Stimulated activated CD4-positive, alpha-beta T cell treated with anti-CD3 and anti-CD28 coated beads, Interleukin-15, amount 100 ng/mL, for 24 hours (primary cell): ENCODE results near the gene PTPN4.
"Not testable (repeated sequence)": the region's sequence is repeated elsewhere in the genome, so short reads cannot be mapped to it uniquely, and the experiment has no call there.

Experiments used
- DNase-seq: peaks from one replicate; pipeline ENCODE4 v3.0.0-alpha.2; 2020

The PTPN4 gene

DNA sequence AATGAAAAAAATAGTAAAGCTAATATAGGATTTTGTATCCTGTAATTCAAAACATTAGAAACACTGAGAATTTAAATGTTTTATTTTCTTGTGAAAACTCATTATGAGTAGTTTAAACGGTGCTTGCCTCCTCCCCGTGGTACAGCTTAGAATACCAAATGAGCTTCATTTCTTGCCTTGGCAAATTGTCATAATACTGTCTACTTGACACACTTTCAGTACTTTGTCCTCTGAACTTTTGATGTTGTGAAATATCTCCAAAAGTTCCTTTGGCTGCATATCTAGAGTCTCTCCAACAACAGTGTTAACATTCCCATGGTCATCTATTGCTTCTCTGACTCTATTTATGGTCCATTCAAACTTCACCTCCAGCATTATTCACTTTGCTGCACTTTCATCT lies 191.2 kb downstream of the PTPN4 start:
- DNase-seq, result no peak

DNA sequence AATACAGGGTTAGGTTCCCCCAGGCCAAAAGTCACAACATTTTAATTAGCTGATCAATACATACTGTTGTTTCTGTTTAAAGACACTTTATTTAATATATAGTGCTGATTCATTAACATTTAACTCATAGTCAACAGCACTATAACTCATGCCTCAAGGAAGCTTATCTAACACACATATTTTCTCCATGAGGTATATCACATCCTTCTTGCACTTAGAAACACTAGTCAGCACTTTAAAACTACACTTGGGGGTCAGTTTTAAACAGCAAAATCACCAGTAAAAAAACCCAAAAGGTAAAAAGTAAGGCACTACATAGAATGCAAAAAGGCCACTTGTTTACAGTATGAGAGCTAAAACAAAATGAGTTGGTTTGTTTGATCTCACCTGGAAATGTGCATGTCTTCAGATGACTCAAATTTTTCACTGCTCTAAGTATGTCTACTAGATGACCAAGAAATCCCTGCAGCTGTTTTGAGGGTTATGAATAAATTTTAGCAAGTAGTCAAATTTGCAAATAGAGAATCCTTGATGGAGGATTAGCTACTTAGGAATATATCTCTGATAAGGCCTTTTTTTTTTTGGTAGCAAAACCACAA lies 199.0 kb downstream of the PTPN4 start:
- DNase-seq, result no peak

DNA sequence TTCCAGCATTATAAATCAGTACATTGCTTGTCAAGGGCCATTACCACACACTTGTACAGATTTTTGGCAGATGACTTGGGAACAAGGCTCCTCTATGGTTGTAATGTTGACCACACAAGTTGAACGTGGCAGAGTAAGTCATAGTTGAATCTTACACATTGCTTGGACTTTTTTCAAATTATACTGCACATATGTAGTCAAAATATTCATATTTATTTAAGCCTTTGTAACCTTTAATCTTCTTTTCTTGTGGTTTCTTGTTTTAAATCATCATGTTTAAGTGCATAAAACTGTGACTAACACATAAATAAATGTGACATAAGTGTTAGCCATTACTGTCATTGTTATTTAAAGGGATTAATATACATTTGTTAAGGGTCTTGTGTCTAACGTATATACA lies 201.1 kb downstream of the PTPN4 start:
- no peak for DNase-seq

DNA sequence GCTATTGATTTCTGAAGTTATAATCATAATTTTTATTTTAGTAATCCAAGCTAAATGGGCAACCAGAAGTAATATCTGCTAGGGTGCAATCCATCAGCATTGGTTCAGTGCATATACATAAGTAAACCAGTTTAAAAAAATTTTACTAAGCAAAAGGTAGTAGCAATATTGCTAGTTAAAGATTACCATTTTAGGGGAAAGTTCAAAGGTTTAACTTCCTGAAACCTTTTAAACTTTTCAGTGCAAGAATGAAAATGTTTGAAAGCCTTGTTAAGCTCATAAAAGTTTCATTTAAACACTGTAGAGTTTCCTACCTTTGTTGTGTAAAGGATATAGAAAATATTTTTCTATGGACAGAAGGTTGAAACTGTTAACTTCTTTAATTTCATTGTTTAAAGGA lies 222.2 kb downstream of the PTPN4 start:
- no peak for DNase-seq

DNA sequence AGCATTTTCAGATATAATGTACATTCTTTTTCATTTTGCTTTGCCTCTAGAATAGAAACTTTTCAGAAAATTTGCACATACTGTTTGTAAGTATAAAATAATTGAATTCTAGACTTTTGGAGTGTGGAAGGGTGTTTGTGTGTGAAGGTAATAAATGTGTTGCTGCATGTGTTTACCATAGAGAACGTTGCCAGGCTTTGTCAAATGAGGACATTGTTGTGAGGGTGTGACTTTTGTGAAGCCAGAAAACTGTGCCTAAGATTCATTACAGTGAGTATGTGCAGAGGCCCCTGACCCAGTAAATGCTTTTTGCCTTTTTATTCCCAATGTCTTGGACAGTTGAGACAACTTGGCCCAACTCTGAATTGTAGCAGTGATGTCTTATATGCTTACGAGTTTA lies 222.8 kb downstream of the PTPN4 start:
- no peak for DNase-seq

DNA sequence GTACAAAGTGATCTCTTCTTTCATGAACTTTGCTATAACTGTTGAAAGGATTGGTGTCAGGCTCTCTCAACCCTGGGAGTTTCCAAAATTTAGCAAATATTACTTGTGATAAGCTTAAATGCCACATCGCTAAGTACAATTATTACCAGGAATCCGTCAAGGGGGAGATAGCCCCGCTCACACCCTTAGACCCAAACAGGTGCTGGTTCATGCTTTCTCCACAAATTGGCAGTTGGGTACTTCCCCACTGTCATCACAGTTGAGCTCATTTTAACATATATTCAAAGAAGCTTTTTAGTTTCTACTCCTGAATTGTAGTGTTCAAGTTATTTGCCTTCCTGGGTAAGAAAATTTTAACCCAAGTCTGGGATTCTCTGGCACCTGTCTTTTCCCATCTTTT lies 223.4 kb downstream of the PTPN4 start:
- DNase-seq, result no peak

DNA sequence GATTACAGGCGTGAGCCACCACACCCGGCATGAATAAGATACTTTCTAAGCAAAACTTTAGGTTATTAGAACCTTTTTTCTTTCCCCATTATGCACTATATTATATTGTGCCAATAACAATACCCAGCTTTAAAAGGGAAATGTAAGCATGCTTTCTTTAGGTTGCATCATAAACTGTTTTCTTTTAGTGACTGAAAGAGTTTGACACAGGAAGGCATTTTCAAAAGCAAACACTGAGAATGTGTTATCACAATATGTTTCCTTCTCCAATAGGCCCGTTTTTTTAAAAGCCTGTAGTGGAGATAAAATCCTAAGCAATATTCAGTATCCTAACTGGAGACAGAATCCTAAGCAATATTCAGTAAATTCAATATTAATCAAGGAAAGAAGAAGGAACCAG lies 236.4 kb downstream of the PTPN4 start:
- no peak for DNase-seq

DNA sequence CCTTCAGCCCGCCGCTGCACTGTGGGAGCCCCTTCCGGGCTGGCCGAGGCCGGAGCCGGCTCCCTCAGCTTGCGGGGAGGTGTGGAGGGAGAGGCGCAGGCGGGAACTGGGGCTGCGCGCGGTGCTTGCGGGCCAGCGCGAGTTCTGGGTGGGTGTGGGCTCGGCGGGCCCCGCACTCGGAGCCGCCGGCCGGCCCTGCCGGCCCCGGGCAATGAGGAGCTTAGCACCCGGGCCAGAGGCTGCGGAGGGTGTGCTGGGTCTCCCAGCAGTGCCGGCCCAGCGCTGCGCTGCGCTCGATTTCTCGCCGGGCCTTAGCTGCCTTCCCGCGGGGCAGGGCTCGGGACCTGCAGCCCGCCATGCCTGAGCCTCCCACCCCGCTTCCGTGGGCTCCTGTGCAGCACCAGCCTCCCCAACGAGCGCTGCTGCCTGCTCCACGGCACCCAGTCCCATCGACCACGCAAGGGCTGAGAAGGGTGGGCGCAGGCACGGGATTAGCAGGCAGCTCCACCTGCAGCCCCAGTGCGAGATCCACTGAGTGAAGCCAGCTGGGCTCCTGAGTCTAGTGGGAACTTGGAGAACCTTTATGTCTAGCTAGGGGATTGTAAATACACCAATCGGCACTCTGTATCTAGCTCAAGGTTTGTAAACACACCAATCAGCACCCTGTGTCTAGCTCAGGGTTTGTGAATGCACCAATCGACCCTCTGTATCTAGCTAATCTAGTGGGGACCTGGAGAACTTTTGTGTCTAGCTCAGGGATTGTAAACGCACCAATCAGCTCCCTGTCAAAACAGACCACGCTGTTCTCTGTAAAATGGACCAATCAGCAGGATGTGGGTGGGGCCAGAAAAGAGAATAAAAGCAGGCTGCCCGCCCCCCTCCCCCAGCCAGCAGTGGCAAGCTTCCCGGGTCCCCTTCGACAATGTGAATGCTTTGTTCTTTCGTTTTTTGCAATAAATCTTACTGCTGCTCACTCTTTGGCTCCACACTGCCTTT lies 237.5 kb downstream of the PTPN4 start:
- not testable (repeated sequence) for DNase-seq

DNA sequence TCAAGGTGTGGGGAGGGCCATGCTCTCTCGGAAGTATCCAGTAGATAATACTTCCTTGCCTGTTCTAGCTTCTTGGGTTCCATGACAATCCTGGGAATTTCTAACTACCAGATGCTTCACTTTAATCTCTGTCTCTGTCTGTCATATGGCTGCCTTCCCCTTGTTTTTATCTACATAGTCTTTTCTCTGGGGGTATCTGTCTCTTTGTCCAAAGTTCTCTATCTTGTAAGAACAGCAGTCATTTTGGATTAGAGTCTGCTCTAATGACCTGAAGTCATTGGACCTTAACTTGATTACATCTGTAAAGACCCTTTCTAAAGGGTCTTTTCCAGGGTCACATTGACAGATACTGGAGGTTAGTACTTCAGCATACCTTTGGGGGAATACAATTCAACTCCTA lies 241.7 kb downstream of the PTPN4 start:
- no peak for DNase-seq

DNA sequence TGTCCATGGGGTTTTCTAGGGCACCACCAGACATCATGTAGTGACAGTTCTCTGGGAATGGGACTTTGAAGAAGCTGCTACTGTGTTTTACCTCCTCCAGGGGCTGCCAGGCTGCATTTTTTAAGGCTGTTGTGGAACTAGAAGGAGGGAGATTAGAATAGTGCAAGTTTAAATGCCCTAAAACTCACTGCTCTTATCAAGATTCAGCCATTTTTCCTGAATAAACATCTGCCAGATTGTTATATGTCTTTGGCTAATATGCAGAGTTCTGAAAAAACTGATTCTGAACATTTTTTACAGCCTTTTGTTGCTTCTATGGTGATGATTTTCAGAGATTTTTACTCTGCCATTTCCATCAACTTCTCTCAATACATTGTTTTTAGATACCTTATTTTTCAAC lies 244.5 kb downstream of the PTPN4 start:
- DNase-seq, result no peak

DNA sequence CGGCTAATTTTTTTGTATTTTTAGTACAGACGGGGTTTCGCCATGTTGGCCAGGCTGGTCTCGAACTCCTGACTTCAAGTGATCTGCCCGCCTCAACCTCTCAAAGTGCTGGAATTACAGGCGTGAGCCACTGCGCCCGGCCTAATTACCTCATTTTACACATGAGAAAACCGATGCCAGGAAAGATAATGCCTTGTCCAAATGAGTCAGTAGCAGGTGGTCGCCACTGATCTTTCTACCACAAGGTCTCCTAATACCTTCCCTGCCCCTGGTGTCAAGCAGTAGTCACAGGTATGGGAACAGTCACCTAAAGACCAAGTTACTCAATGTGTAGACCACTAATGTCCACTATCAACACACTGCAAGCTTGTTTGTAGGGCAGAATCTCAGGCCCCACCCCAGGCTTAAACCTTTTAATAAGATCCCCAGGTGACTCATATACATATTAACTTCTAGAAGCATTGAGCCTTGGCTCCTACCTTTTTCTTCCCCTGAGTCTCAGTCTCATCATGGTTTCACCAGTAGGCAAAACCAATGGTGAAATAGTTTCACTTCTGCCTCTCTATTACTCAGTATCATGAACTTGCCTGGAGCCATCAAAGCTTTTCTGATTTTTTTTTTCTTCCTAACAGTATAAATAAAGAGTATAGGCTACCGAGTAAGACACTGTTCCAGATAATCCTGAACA lies 246.3 kb downstream of the PTPN4 start:
- no peak for DNase-seq

DNA sequence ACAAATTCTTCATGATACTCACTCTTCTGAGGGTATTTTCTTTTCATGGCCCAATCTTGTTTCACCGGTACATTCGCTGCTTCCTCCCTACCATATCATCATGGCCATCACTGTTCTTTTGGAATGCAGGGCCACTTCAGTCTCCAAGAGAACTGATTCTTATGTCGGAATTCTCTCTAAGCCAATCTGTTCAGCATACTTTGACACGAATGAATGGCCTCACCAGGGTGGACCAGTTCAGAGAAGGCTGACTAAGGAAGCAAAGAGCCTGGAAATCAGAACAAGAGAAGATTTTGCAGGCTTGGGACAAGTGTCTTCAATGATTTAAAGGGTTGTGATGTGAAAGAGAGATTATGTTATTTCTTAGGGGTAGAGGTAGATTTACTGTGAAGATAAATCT lies 248.1 kb downstream of the PTPN4 start:
- DNase-seq, result no peak

DNA sequence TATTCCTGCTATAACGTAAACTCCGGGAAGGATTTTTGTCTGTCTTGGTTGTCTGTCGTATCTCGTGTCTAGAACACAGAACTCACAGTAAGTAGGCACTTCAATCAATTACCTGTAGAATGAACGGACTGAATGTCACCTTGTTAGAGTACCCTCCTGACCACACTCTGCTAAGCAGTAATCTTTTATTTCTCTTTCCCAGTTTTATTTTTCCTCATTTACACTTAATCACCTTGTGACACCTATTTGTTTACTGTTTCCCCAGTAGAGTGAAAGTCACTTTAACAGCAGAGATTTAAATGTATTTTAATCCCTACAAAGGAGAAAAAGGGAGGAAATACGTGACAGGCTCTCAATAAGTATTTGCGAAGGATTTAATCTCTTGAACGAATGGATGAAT lies 252.6 kb downstream of the PTPN4 start:
- DNase-seq, result no peak

DNA sequence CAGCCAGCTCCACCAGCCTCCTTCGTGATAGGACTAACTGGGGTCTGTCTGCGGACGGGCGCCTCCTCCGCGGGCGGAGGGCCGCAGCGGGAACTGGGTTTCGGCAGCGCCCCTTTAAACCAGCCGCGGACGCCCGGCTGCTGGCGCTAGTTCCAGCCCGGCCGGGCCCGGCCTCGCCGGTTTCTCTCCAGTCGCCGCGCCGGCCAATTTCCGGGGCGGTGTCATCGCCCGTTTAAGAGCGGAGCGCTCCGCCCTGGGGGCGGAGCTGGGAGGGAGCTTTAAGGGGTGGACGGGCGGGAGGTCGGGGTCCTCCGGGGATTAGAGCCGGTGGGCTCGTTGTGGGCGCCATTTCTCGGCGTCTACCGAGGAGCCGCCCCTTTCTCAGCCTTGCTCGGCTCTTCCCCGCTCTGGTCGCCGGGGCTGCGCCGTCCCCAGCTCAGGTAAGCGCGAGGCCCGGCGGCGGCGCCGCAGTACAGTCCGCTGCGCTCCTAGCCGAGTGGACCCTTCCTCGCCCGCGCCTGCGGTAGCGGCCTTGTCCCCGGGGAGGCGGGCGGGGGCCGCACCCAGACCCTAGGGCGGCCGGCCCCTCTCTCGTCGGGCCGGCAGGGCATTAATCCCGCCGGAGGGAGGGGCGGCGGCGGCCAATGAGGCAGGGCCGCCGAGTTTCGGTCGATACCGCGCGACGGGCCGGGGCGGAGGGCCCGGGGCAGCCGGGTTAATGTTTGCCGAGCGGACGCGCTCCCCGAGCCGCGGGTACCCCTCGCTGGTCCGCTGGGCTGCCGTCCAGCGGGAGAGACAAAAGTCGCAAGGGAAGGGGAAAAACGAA lies 253.3 kb downstream of the PTPN4 start, which contains the start of gene EPB41L5:
TSS of gene EPB41L5 (plus strand) at position 307 of the 826 bp plus-strand sequence. CDS start 6,008 bp downstream, outside the sequence.
- DNase-seq, result peak; percentile 89

DNA sequence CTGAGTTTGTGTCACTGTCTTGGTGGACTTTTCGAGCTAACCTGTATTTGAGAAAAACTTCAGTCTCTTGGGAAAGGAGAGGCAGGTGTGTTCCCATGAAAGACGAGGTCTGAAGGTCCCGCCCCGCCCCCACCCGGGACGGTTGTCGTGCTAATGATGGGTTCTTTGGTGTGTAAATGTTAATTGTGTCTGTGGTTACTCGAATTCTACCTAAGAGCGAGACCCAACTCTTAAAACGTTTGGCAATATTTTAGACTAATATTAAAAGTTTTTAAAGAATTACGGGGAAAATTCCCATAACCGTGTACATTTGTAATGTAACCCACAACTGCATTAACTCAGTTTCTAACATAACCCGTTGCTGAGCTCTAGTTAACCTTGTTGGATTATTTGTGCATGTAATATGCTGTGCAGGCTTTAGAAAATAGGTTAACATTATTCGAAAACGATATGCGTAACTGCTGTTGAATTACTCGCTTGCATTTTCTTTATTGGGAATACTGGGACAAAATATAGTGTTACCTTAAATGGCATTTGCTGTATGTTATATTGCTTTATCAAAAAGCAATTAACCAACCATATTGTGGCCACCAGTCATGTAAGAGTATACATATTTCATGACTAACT lies 254.0 kb downstream of the PTPN4 start:
- peak; percentile 22 for DNase-seq

DNA sequence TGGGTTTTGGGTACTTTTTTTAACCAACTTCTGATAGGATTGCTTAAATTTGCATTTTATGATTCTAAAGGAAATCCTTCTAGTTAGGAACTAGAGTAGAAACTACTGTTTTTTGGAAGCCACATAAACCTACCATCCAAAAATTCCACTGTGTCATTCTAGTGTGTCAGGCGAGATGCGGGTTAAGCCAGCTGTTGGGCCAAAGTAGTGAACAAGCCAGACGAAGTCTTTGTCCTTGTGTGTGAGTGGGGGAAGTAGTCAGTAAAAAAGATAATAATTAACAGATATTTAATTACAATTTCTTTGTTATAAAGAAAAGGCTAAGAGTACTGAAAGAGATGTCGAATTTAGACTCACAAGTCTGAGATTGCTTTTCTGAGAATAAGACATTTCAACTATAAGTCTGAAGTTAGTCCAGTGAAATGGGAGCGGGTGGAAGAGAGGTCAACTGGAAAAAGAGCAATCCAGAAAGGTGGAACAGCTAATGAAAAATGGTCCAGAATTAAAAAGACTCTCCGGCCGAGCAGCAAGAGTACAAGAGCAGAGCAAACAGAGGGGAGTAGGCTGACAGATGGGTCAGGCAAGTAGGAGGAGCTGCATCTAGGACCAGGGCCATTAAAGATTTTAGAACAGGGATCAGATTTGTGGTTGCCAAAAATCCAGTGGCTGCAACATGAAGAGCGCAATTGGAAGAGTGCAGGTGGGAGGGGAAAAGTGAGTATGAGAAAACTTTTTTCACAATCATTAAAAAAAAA lies 254.7 kb downstream of the PTPN4 start:
- no peak for DNase-seq

DNA sequence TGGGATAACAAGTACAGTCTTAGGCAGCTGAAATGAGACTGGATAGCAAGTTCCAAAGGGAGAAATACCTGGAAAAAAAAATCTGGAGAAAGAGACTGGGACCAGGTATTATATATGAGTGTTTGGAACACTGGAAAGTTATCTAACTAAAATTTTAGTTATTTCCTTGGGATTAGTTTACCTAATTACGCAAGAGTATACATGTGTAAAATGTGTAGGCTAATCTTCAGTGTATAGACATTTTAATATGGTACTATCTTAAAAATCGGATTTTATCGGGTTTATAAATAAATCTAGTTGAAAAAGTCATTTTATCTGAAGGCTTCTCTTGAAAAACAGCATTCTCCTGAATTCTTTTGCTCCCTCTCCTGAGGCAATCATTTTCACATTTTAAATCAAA lies 257.1 kb downstream of the PTPN4 start:
- no peak for DNase-seq

DNA sequence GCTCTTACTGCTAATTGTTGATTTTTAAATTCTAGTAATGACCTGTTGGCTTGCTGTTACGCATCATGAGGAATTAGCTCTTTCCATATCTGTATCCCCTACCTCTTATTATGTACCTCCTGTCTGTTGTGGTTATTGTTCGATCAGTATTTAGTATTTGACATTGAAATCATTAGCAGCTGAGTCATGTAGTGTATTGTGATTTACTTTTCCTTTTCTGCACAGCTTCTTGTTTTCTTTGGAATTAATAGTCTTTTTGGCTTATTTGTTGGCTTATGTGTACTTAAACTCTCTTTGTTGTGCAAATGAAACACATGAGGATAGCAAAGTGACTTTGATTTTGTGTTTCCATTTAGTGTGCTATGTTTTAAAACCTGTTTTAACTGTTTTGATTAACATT lies 257.5 kb downstream of the PTPN4 start:
- DNase-seq, result no peak

DNA sequence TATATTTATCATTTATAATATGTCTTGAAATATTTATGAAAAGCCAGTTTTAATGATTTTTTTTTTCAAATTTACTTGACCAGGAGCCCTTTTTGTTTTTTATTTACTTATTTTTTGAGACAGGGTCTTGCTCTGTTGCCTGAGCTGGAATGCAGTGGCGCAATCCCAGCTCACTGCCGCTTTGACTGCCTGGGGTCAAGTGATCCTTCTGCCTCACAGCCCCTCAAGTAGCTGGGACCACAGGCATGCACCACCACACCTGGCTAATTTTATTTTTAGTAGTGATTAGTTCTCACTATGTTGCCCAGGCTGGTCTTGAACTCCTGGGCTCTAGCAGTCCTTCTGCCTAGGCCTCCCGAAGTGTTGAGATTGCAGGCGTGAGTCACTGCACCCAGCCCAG lies 258.8 kb downstream of the PTPN4 start:
- no peak for DNase-seq

DNA sequence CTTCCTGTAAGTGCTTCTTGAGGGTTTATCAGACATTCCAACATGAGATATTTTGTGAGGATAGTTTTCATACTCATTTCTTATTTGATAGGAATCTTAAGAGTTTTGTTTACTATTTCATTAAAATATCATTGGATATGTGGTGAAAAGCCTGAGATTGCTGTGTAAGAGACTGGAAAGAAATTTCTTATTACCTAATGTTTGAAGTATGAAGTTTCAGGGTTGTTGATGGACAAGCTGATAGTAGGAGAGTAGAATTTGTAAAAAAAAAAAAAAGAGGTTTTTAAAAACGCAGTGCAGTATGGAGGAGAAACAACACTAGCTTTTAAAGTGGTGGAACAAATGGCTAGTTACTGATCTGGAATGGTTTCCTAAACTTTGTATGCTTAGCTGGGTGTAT lies 260.8 kb downstream of the PTPN4 start:
- no peak for DNase-seq

DNA sequence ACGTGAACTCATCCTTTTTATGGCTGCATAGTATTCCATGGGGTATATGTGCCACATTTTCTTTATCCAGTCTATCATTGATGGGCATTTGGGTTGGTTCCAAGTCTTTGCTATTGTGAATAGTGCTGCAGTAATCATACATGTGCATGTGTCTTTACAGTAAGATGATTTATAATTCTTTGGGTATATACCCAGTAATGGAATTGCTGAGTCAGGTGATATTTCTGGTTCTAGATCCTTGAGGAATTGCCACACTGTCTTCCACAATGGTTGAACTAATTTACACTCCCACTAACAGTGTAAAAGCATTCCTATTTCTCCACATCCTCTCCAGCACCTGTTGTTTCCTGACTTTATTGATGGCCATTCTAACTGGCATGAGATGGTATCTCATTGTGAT lies 262.8 kb downstream of the PTPN4 start:
- not testable (repeated sequence) for DNase-seq

DNA sequence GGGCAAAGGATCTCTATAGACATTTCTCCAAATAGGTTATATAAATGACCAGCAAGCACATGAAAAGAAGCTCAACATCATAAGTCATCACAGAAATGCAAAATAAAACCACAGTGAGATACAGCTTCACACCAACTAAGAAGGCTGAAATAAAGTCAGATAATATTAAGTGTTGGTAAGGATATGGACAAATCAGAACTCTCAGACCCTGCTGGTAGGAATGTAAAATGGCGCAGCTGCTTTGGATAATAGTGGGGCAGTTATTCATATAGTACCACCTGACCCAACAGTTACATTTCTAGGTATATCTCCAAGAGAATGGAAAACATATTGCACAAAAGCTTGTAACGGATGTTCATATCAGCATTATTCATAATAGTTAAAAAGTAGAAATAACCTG lies 267.2 kb downstream of the PTPN4 start:
- DNase-seq, result no peak
